ENCODE measurements around the gene SYNE2.
"Not testable (repeated sequence)": the region's sequence is repeated elsewhere in the genome, so short reads cannot be mapped to it uniquely, and the experiment has no call there.

SYNE2 gene

GRCh38 chr14:64037869-64038745 lies 185.3 kb downstream of the SYNE2 start:
- DNase-seq: not testable (repeated sequence)

GRCh38 chr14:64038841-64039542 lies 186.2 kb downstream of the SYNE2 start:
- DNase-seq: no peak

GRCh38 chr14:64040044-64040443 lies 187.2 kb downstream of the SYNE2 start:
- no peak for DNase-seq

- DNase-seq: not testable (repeated sequence)
These were observed 190.5 kb downstream of the SYNE2 start for GRCh38 chr14:64043296-64043695.

- DNase-seq: no peak
These were observed 192.3 kb downstream of the SYNE2 start for GRCh38 chr14:64045091-64045490.

- no peak for DNase-seq
These were observed 197.0 kb downstream of the SYNE2 start for GRCh38 chr14:64049616-64050381.

GRCh38 chr14:64053694-64054669 lies 201.2 kb downstream of the SYNE2 start:
- DNase-seq: no peak

GRCh38 chr14:64059454-64060198 lies 206.8 kb downstream of the SYNE2 start:
- DNase-seq: no peak

- DNase-seq: no peak
These were observed 207.4 kb downstream of the SYNE2 start for GRCh38 chr14:64060199-64060545.

GRCh38 chr14:64060648-64061096 lies 207.9 kb downstream of the SYNE2 start:
- no peak for DNase-seq

GRCh38 chr14:64061115-64061514 lies 208.3 kb downstream of the SYNE2 start:
- DNase-seq: no peak

- no peak for DNase-seq
These were observed 208.9 kb downstream of the SYNE2 start for GRCh38 chr14:64061706-64062105.

- DNase-seq: no peak
These were observed 209.7 kb downstream of the SYNE2 start for GRCh38 chr14:64062381-64063115.

- DNase-seq: no peak
These were observed 211.6 kb downstream of the SYNE2 start for GRCh38 chr14:64064447-64064846.

- no peak for DNase-seq
These were observed 217.0 kb downstream of the SYNE2 start for GRCh38 chr14:64069634-64070359.

GRCh38 chr14:64074961-64075612 lies 222.3 kb downstream of the SYNE2 start:
- DNase-seq: no peak

- DNase-seq: no peak
These were observed 222.8 kb downstream of the SYNE2 start for GRCh38 chr14:64075613-64076005.

- DNase-seq: no peak
These were observed 227.6 kb downstream of the SYNE2 start for GRCh38 chr14:64080452-64080851.

- no peak for DNase-seq
These were observed 228.5 kb downstream of the SYNE2 start for GRCh38 chr14:64081174-64081746.
